Hematopoietic multipotent progenitor cell treated with erythropoietin and hydrocortisone succinate and interleukin-3 and kit ligand, for 8 days (in vitro differentiated cells): Measurements from ENCODE around the gene PSMD13.
A peak's percentile ranks its signal among the peaks of the same experiment; 100 is the strongest.

Experiments
- DNase-seq: peaks from one replicate; pipeline ENCODE4 v3.0.0-alpha.2; 2015

Gene PSMD13

GRCh38 chr11:205221-206001 lies 31.4 kb upstream of the PSMD13 start:
- DNase-seq, result no peak

- DNase-seq, result no peak
Measured at GRCh38 chr11:206002-206384, 30.8 kb upstream of the PSMD13 start.

- peak; percentile 48 for DNase-seq
Measured at GRCh38 chr11:206526-207207, 30.1 kb upstream of the PSMD13 start.

GRCh38 chr11:207208-207862 lies 29.4 kb upstream of the PSMD13 start, which contains the start of the genes BET1L and RIC8A:
Gene BET1L, minus strand, starts transcription at chr11:207399. Its CDS starts 78 bp downstream, at chr11:207321.
Gene RIC8A, plus strand, starts transcription at chr11:207708. Its CDS starts 1,147 bp downstream, at chr11:208855.
- peak; percentile 99 for DNase-seq

- DNase-seq, result no peak
Measured at GRCh38 chr11:207863-208180, 29.0 kb upstream of the PSMD13 start.

- peak; percentile 82 for DNase-seq
Measured at GRCh38 chr11:208181-208916, 28.4 kb upstream of the PSMD13 start.

GRCh38 chr11:208917-209260 lies 27.9 kb upstream of the PSMD13 start:
- no peak for DNase-seq

- no peak for DNase-seq
Measured at GRCh38 chr11:209275-210121, 27.3 kb upstream of the PSMD13 start.

GRCh38 chr11:210122-210802 lies 26.5 kb upstream of the PSMD13 start:
- no peak for DNase-seq

- DNase-seq, result no peak
Measured at GRCh38 chr11:210803-211180, 26.0 kb upstream of the PSMD13 start.

GRCh38 chr11:211295-211694 lies 25.5 kb upstream of the PSMD13 start:
- DNase-seq, result no peak

GRCh38 chr11:211741-212140 lies 25.0 kb upstream of the PSMD13 start:
- DNase-seq, result no peak

GRCh38 chr11:212150-213100 lies 24.4 kb upstream of the PSMD13 start:
- DNase-seq, result no peak

- no peak for DNase-seq
Measured at GRCh38 chr11:213111-213510, 23.7 kb upstream of the PSMD13 start.

- DNase-seq, result no peak
Measured at GRCh38 chr11:214083-214482, 22.7 kb upstream of the PSMD13 start.

GRCh38 chr11:215581-216037 lies 21.2 kb upstream of the PSMD13 start:
- no peak for DNase-seq

GRCh38 chr11:216081-216974 lies 20.4 kb upstream of the PSMD13 start:
- DNase-seq, result no peak

- peak; percentile 28 for DNase-seq
Measured at GRCh38 chr11:217704-218103, 19.1 kb upstream of the PSMD13 start.

- DNase-seq, result no peak
Measured at GRCh38 chr11:218815-219593, 17.8 kb upstream of the PSMD13 start.
